SK-N-SH (cell line): ENCODE results near the gene UBXN2A. TPM values are rescaled to one million over a fixed set of nuclear protein-coding genes. Genes with fewer than 3 reads are reported as not detected.
A peak's percentile ranks its signal among the peaks of the same experiment; 100 is the strongest.

Experiments used
- CTCF ChIA-PET: fragments of 300-600, 350-600 bp; formaldehyde crosslinking; extraction: SDS; loops from one replicate; lab custom pipeline; 2021; lab: Yijun Ruan, JAX
- POLR2A ChIA-PET: fragments of 350-600 bp; sonication (Branson Sonifier 250); formaldehyde crosslinking; extraction: SDS; loops from one replicate; lab custom pipeline; 2020; ENCODE audit warnings: antibody characterized with exemption, inconsistent platforms; lab: Yijun Ruan, JAX
- DNase-seq: peaks from one replicate; pipeline ENCODE4 v3.0.0; 2012
- H2AFZ ChIP-seq: fragments of 200-600 bp; sonication (generic); 2 replicates; pipeline ENCODE4 v1.8.1; 2016; ENCODE audit warnings: antibody characterized with exemption, mild to moderate bottlenecking, low read depth
- H3F3A ChIP-seq: fragments of 200-600 bp; sonication (generic); replicated peaks from 2 replicates; pipeline ENCODE3; 2016; ENCODE audit warnings: antibody characterized with exemption, mild to moderate bottlenecking; ENCODE audit not compliant: insufficient read depth
- H3K27ac ChIP-seq, 2 experiments: fragments of 200-500 bp in 1 of 2; fragments of 200-600 bp in 1 of 2; sonication (Bioruptor generic) in 1 of 2; sonication (generic), shearing (Covaris generic) in 1 of 2; 2 replicates each; pipeline versions ENCODE4 v1.5.1 to v1.6.1; 2014 to 2016; ENCODE audit warnings: low read depth in 2 of 2, inconsistent platforms in 1 of 2, low read length in 1 of 2, mild to moderate bottlenecking in 1 of 2, mixed read lengths in 1 of 2
- H3K27me3 ChIP-seq: fragments of 200-600 bp; sonication (generic), shearing (Covaris generic); 2 replicates; pipeline ENCODE4 v1.6.1; 2016; ENCODE audit warnings: mixed run types; ENCODE audit not compliant: insufficient read depth
- H3K36me3 ChIP-seq, 2 experiments: fragments of 200-500 bp in 1 of 2; fragments of 200-600 bp in 1 of 2; sonication (Bioruptor generic) in 1 of 2; sonication (generic) in 1 of 2; replicated peaks in 1 of 2; 2 replicates each; pipeline versions ENCODE3 to v1.5.1; 2014 to 2016; ENCODE audit warnings: low read length in 1 of 2, mild to moderate bottlenecking in 1 of 2; ENCODE audit not compliant: insufficient read depth in 2 of 2, control insufficient read depth in 1 of 2
- H3K4me1 ChIP-seq, 2 experiments: fragments of 200-500 bp in 1 of 2; fragments of 200-600 bp in 1 of 2; sonication (Bioruptor generic) in 1 of 2; sonication (generic), shearing (Covaris generic) in 1 of 2; 2 replicates each; pipeline versions ENCODE4 v1.5.1 to v1.6.1; 2014 to 2016; ENCODE audit warnings: low read depth in 1 of 2, low read length in 1 of 2, mixed run types in 1 of 2; ENCODE audit not compliant: insufficient read depth in 2 of 2, control insufficient read depth in 1 of 2
- H3K4me2 ChIP-seq: fragments of 200-600 bp; sonication (generic), shearing (Covaris generic); 2 replicates; pipeline ENCODE4 v1.6.1; 2017; ENCODE audit warnings: mixed run types
- H3K4me3 ChIP-seq, 2 experiments: fragments of 200-500 bp in 1 of 2; fragments of 200-600 bp in 1 of 2; sonication (Bioruptor generic) in 1 of 2; sonication (generic), shearing (Covaris generic) in 1 of 2; 2 replicates each; pipeline versions ENCODE4 v1.5.1 to v1.8.1; 2014 to 2016; ENCODE audit warnings: low read depth in 2 of 2, inconsistent platforms in 1 of 2, low read length in 1 of 2, mild to moderate bottlenecking in 1 of 2, mixed read lengths in 1 of 2, moderate library complexity in 1 of 2
- H3K79me2 ChIP-seq: fragments of 200-600 bp; sonication (generic); 2 replicates; pipeline ENCODE4 v1.8.1; 2017; ENCODE audit warnings: mild to moderate bottlenecking; ENCODE audit not compliant: insufficient read depth
- H3K9ac ChIP-seq: fragments of 200-600 bp; sonication (generic); 2 replicates; pipeline ENCODE4 v1.6.1; 2017; ENCODE audit warnings: mixed run types
- H3K9me2 ChIP-seq: fragments of 200-600 bp; sonication (generic); 2 replicates; pipeline ENCODE4 v1.6.1; 2017; ENCODE audit warnings: mixed run types
- H3K9me3 ChIP-seq: fragments of 200-600 bp; sonication (generic); 2 replicates; pipeline ENCODE4 v1.6.1; 2017; ENCODE audit warnings: mixed run types, mild to moderate bottlenecking, moderate library complexity
- H4K20me1 ChIP-seq: fragments of 200-600 bp; sonication (generic); 2 replicates; pipeline ENCODE4 v1.6.1; 2017; ENCODE audit warnings: mild to moderate bottlenecking, mixed run types; ENCODE audit not compliant: insufficient read depth
- EP300 ChIP-seq, 2 experiments: IDR thresholded peaks; 2 replicates each; pipeline versions ENCODE4 v1.4.0 to v1.6.1; 2012; ENCODE audit warnings: borderline replicate concordance in 1 of 2, low read depth in 1 of 2, low read length in 1 of 2
- FOSL2 ChIP-seq: IDR thresholded peaks from 2 replicates; pipeline ENCODE4 v1.4.0; 2012; ENCODE audit warnings: low read depth, mild to moderate bottlenecking, moderate library complexity, borderline replicate concordance
- FOXJ3 ChIP-seq: sonication (generic); formaldehyde crosslinking; IDR thresholded peaks from 2 replicates; pipeline ENCODE4 v1.5.1; 2020; ENCODE audit warnings: mild to moderate bottlenecking, missing genetic modification reagents
- GATA2 ChIP-seq: sonication (generic); formaldehyde crosslinking; IDR thresholded peaks from 2 replicates; pipeline ENCODE4 v1.5.0; 2020; ENCODE audit warnings: mild to moderate bottlenecking, missing genetic modification reagents
- NFIC ChIP-seq: IDR thresholded peaks from 2 replicates; pipeline ENCODE4 v1.4.0; 2012; ENCODE audit warnings: borderline replicate concordance
- RAD21 ChIP-seq: IDR thresholded peaks from 2 replicates; pipeline ENCODE4 v1.6.1; 2012; ENCODE audit warnings: mild to moderate bottlenecking, low read length
- RCOR1 ChIP-seq: fragments of 150-350 bp; IDR thresholded peaks from 2 replicates; pipeline ENCODE4 v1.6.1; 2017; ENCODE audit warnings: antibody characterized with exemption, low read length
- RXRA ChIP-seq: IDR thresholded peaks from 2 replicates; pipeline ENCODE4 v1.4.0; 2012; ENCODE audit warnings: low read depth, mild to moderate bottlenecking, borderline replicate concordance
- SMC3 ChIP-seq: IDR thresholded peaks from 2 replicates; pipeline ENCODE4 v1.6.1; 2012; ENCODE audit warnings: low read depth, low read length, improper control_type of control experiment
- WGBS: methylation state at CpG from one replicate; pipeline ENCODE4 v1.1.6; 2017; ENCODE audit warnings: low lambda C conversion rate; 5-methylcytosine and 5-hydroxymethylcytosine counted together
- polyA plus RNA-seq, 3 experiments: library from polyadenylated mRNA; depleted of rRNA; stranded (reverse); fragments of >200 nt; gene quantifications; 2 replicates each; pipeline ENCODE4 v1.2.3, GENCODE V29; 2012
- TF ChIP-seq, protein P1 (sequence below): IDR thresholded peaks from 2 replicates; pipeline ENCODE4 v1.6.1; 2012; ENCODE audit warnings: mild to moderate bottlenecking, low read depth, low read length, moderate library complexity
- TF ChIP-seq, protein P2 (sequence below): fragments of 200-600 bp; sonication (generic); IDR thresholded peaks from 2 replicates; pipeline ENCODE4 v1.6.1; 2017; ENCODE audit warnings: antibody characterized with exemption, mild to moderate bottlenecking, moderate library complexity

The UBXN2A gene
- polyA plus RNA-seq, 1 of the 3 experiments (the other 2 are of a cell fraction): 5.8 TPM

DNA sequence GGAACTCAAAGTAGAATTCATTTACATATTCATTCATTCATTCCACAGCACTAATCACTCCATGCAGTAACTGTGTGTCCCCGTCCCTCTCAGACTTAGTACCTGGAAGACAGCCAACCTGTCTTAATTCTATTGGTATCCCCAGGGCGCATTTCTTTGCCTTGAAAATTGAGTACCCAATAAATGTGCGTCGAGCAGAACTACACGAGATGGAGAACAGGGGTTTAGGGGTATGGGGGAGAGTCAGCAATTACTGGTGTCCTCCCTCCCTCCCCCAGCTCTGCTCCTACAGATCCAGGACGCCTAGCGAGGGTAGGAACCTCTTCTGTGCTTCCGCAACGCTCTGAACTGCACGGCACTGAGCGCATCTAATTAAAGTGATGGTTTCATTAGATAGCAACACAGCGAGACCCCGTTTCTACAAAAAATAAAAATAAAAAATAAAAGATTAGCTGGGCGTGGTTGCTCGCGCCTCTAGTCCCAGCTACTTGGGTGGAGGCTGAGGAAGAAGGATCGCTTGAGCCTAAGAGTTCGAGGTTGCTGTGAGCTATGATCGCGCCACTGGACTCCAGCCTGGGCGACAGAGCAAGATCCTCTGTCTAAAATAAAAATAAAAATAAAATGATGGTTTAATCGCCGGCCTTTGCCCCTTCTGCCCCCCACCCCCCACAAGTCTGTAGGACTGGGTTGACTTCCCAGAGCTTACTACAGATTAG, 108.7 kb downstream of the UBXN2A start:
- peak overlapping the region; percentile 94 for H2AFZ ChIP-seq
- H3K9ac ChIP-seq: peak overlapping the region; percentile 65
- no peaks in the 10 kb centered on the region for H3K27me3 ChIP-seq
- CTCF ChIA-PET: interaction anchor here (1.2 to 5.1 kb wide), 4 partner anchors 12 to 122 kb away, joined by 5 to 43 read pairs (median 30); partner anchors contain the start of genes ATAD2B, SF3B6 and TP53I3
- peaks cover 15% of the 10 kb centered on the region for H3F3A ChIP-seq
- DNase-seq: peak; percentile 36
- H3K9me3 ChIP-seq: no peaks in the 10 kb centered on the region
- peak overlapping the region; percentile 77 to 80 for H3K4me3 ChIP-seq
- H3K9me2 ChIP-seq: no peaks in the 10 kb centered on the region
- H3K4me1 ChIP-seq: peaks cover 3 to 18% of the 10 kb centered on the region in 2 experiments; a peak in 2 of 4 replicates
- H3K36me3 ChIP-seq: no peaks in the 10 kb centered on the region
- peaks cover 32% of the 10 kb centered on the region for H3K79me2 ChIP-seq
- TF ChIP-seq RCOR1: no peak
- TF ChIP-seq EP300 (IDR thresholded peaks at IDR 0.05; ENCODE audit: borderline replicate concordance in 1 of 2, low read depth in 1 of 2, low read length in 1 of 2): no peak
- TF ChIP-seq FOXJ3 (CRISPR knock-in tag): no peak
- TF ChIP-seq SMC3: no peak
- TF ChIP-seq, protein P1, sequence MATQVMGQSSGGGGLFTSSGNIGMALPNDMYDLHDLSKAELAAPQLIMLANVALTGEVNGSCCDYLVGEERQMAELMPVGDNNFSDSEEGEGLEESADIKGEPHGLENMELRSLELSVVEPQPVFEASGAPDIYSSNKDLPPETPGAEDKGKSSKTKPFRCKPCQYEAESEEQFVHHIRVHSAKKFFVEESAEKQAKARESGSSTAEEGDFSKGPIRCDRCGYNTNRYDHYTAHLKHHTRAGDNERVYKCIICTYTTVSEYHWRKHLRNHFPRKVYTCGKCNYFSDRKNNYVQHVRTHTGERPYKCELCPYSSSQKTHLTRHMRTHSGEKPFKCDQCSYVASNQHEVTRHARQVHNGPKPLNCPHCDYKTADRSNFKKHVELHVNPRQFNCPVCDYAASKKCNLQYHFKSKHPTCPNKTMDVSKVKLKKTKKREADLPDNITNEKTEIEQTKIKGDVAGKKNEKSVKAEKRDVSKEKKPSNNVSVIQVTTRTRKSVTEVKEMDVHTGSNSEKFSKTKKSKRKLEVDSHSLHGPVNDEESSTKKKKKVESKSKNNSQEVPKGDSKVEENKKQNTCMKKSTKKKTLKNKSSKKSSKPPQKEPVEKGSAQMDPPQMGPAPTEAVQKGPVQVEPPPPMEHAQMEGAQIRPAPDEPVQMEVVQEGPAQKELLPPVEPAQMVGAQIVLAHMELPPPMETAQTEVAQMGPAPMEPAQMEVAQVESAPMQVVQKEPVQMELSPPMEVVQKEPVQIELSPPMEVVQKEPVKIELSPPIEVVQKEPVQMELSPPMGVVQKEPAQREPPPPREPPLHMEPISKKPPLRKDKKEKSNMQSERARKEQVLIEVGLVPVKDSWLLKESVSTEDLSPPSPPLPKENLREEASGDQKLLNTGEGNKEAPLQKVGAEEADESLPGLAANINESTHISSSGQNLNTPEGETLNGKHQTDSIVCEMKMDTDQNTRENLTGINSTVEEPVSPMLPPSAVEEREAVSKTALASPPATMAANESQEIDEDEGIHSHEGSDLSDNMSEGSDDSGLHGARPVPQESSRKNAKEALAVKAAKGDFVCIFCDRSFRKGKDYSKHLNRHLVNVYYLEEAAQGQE: 0 out of 2 replicates have a peak, but pooled peaks have one; percentile 8
- TF ChIP-seq NFIC: 0 out of 2 replicates have a peak, but pooled peaks have one; percentile 12
- no peak for TF ChIP-seq FOSL2
- TF ChIP-seq, protein P2, sequence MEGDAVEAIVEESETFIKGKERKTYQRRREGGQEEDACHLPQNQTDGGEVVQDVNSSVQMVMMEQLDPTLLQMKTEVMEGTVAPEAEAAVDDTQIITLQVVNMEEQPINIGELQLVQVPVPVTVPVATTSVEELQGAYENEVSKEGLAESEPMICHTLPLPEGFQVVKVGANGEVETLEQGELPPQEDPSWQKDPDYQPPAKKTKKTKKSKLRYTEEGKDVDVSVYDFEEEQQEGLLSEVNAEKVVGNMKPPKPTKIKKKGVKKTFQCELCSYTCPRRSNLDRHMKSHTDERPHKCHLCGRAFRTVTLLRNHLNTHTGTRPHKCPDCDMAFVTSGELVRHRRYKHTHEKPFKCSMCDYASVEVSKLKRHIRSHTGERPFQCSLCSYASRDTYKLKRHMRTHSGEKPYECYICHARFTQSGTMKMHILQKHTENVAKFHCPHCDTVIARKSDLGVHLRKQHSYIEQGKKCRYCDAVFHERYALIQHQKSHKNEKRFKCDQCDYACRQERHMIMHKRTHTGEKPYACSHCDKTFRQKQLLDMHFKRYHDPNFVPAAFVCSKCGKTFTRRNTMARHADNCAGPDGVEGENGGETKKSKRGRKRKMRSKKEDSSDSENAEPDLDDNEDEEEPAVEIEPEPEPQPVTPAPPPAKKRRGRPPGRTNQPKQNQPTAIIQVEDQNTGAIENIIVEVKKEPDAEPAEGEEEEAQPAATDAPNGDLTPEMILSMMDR: no peak
- TF ChIP-seq GATA2 (CRISPR knock-in tag): no peak
- TF ChIP-seq RXRA: no peak
- no peak for TF ChIP-seq RAD21
- peak overlapping the region; percentile 92 for H3K4me2 ChIP-seq
- no peaks in the 10 kb centered on the region for H4K20me1 ChIP-seq
- WGBS: 8% methylated on average over 23 of the region's 23 CpGs
- peak overlapping the region in 1 of 2 experiments; percentile 29; a peak in 1 of 4 replicates for H3K27ac ChIP-seq
- POLR2A ChIA-PET: interaction anchor here (2.4 kb wide), 1 partner anchor 27 kb away, joined by 16 read pairs; the partner anchor contains the start of gene SF3B6
